KMS-11 (cell line): ENCODE results near the gene PIK3R1.

ENCODE experiments used
- H2AFZ ChIP-seq: fragments of 200-600 bp; sonication (generic); 2 replicates; pipeline ENCODE4 v1.6.1; 2016; ENCODE audit warnings: antibody characterized with exemption, mixed run types, low read depth
- H3K27ac ChIP-seq: fragments of 200-600 bp; sonication (generic); 2 replicates; pipeline ENCODE4 v1.6.1; 2016; ENCODE audit warnings: mild to moderate bottlenecking, mixed run types
- H3K27me3 ChIP-seq: fragments of 200-600 bp; sonication (generic); 2 replicates; pipeline ENCODE4 v1.6.1; 2017; ENCODE audit warnings: mild to moderate bottlenecking, low read depth, mixed run types, moderate library complexity; ENCODE audit not compliant: insufficient read depth
- H3K36me3 ChIP-seq: fragments of 200-600 bp; sonication (generic); 2 replicates; pipeline ENCODE4 v1.6.1; 2017; ENCODE audit warnings: mild to moderate bottlenecking, mixed run types; ENCODE audit not compliant: insufficient read depth
- H3K4me1 ChIP-seq: fragments of 200-600 bp; sonication (generic); 2 replicates; pipeline ENCODE4 v1.6.1; 2016; ENCODE audit warnings: mild to moderate bottlenecking, low read depth, mixed run types; ENCODE audit not compliant: poor library complexity, severe bottlenecking
- H3K4me2 ChIP-seq: fragments of 200-600 bp; sonication (generic); 2 replicates; pipeline ENCODE4 v1.7.0; 2016; ENCODE audit warnings: mild to moderate bottlenecking, mixed run types
- H3K4me3 ChIP-seq: fragments of 200-600 bp; sonication (generic); IDR thresholded peaks from 2 replicates; pipeline ENCODE4 v1.6.1; 2017; ENCODE audit warnings: low read depth, low read length, mixed read lengths; ENCODE audit not compliant: insufficient read depth
- H3K79me2 ChIP-seq: fragments of 200-600 bp; sonication (generic); 2 replicates; pipeline ENCODE4 v1.6.1; 2016; ENCODE audit warnings: low read depth, mixed run types; ENCODE audit not compliant: insufficient read depth
- H3K9ac ChIP-seq: fragments of 200-600 bp; sonication (generic); 2 replicates; pipeline ENCODE4 v1.6.1; 2016; ENCODE audit warnings: mild to moderate bottlenecking, mixed run types
- H4K20me1 ChIP-seq: fragments of 200-600 bp; sonication (generic); 2 replicates; pipeline ENCODE4 v1.6.1; 2016; ENCODE audit warnings: mild to moderate bottlenecking, mixed run types; ENCODE audit not compliant: insufficient read depth
- TF ChIP-seq, protein P1 (sequence below): fragments of 200-600 bp; sonication (generic); conservative IDR thresholded peaks from 2 replicates; pipeline ENCODE4 v1.6.1; 2017; ENCODE audit warnings: low read depth, mild to moderate bottlenecking, antibody characterized with exemption, low read length, moderate library complexity, mixed read lengths

Gene PIK3R1

DNA sequence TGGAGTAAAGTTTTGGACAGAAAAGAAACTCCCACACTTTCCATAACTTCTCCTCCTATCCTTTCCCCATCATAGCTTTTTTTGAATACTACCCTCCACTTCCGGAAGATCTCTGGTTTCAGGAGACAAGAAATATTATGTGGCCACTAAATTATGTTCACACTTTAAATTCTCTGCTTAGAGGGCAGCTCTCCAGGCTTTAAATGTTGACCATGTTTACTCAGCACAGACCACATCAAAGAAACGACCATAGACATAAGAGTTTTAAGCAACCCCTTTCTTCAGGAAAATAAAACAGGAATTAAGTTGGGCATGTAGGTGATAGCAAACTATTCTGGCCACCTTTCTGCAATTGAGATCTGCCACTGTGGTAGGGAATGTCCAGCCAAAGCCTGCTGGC, 97.8 kb downstream of the PIK3R1 start:
- Histone ChIP-seq H3K79me2 (no peaks in the 10 kb centered on the region), H3K27me3 (no peaks in the 10 kb centered on the region), H2AFZ (no peak overlapping the region), H3K36me3 (no peaks in the 10 kb centered on the region), H3K4me1 (no peaks in the 10 kb centered on the region), H3K4me3 (no peak overlapping the region), H3K4me2 (no peak overlapping the region), H3K9ac (no peak overlapping the region), H3K27ac (no peak overlapping the region), H4K20me1 (no peaks in the 10 kb centered on the region)
- TF ChIP-seq, protein P1, sequence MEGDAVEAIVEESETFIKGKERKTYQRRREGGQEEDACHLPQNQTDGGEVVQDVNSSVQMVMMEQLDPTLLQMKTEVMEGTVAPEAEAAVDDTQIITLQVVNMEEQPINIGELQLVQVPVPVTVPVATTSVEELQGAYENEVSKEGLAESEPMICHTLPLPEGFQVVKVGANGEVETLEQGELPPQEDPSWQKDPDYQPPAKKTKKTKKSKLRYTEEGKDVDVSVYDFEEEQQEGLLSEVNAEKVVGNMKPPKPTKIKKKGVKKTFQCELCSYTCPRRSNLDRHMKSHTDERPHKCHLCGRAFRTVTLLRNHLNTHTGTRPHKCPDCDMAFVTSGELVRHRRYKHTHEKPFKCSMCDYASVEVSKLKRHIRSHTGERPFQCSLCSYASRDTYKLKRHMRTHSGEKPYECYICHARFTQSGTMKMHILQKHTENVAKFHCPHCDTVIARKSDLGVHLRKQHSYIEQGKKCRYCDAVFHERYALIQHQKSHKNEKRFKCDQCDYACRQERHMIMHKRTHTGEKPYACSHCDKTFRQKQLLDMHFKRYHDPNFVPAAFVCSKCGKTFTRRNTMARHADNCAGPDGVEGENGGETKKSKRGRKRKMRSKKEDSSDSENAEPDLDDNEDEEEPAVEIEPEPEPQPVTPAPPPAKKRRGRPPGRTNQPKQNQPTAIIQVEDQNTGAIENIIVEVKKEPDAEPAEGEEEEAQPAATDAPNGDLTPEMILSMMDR, result no peak

DNA sequence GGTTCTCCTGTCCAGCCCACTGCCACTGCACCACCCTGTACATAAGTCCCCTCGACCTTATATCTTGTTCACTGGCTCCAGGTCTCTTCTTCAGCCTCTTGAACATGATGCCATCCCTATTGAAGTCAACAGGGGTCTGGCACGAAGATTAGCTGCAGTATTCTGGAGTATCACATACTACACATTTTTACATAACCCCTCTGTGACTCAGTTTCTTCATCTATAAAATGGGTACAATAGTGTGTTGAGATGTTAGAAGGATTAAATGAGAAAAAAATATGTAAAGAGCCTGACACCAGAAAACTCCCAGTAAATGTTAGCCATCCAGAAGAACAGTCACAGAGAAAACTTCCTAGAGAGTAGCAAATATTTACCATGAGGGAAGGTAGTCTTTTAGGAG, 98.9 kb downstream of the PIK3R1 start:
- no peak overlapping the region for H2AFZ ChIP-seq
- TF ChIP-seq, protein P1, result no peak
- no peaks in the 10 kb centered on the region for H3K27me3 ChIP-seq
- no peaks in the 10 kb centered on the region for H4K20me1 ChIP-seq
- H3K4me3 ChIP-seq, result no peak overlapping the region
- H3K4me1 ChIP-seq, result no peaks in the 10 kb centered on the region
- H3K4me2 ChIP-seq, result no peak overlapping the region
- H3K27ac ChIP-seq, result no peak overlapping the region
- H3K36me3 ChIP-seq, result no peaks in the 10 kb centered on the region
- H3K9ac ChIP-seq, result no peak overlapping the region
- H3K79me2 ChIP-seq, result no peaks in the 10 kb centered on the region

DNA sequence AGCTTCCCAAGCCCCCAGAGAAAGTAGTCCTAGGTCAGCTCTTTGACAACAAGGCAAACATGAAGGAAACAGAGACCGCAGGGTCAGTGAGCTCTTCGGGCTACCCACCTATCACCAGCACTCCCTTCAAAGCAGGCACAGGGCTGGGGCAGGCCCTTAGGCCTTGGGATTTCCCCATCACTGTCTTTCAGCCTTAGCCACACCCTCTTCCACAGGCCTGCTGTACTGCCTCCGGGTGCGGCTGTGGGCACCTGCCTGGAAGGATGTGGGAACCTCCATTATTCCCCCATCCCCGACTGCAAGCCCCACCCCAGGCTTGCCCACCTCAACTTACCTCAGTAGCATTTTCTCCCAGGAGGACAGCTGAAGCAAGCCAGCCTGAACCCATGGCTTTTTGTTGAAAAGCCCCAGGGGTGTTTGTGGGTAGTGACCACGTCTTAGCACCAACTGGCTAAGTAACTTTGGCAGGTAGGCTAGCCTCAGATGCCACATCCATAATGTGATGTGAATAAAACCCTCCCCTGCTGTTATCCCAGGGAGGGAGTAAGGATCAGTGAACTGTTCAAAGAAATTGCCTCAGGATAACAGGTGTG, 100.2 kb downstream of the PIK3R1 start:
- no peak overlapping the region for H3K9ac ChIP-seq

DNA sequence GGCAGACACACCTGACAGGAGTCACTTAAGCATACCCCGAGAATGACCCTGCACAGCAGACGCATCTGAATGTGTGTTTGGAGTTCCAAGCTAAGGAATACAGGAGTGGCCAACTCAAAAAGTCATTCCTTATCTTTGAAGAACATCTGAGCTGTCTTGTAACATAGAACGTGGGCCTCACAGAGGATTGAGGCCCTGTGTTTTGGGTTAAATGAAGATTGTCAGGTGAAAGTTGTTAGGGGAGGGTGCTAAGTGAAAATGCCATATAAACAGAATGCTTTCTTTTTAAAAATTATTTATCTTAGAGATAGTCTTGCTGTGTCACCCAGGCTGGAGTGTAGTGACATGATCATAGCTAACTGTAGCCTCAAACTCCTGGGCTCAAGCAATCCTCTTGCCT, 100.9 kb downstream of the PIK3R1 start:
- H3K4me1 ChIP-seq, result no peaks in the 10 kb centered on the region
- no peak overlapping the region for H3K9ac ChIP-seq
- no peaks in the 10 kb centered on the region for H3K36me3 ChIP-seq
- H3K27ac ChIP-seq, result no peak overlapping the region
- no peak overlapping the region for H2AFZ ChIP-seq
- TF ChIP-seq, protein P1, result no peak
- H3K79me2 ChIP-seq, result no peaks in the 10 kb centered on the region
- no peak overlapping the region for H3K4me3 ChIP-seq
- H4K20me1 ChIP-seq, result no peaks in the 10 kb centered on the region
- no peaks in the 10 kb centered on the region for H3K27me3 ChIP-seq
- H3K4me2 ChIP-seq, result no peak overlapping the region

More for the DNA sequence above, 100.2 kb downstream of the PIK3R1 start:
- Histone ChIP-seq H3K4me1 (no peaks in the 10 kb centered on the region), H3K4me3 (no peak overlapping the region), H3K27me3 (no peaks in the 10 kb centered on the region), H3K36me3 (no peaks in the 10 kb centered on the region), H4K20me1 (no peaks in the 10 kb centered on the region), H3K79me2 (no peaks in the 10 kb centered on the region), H2AFZ (no peak overlapping the region), H3K27ac (no peak overlapping the region), H3K4me2 (no peak overlapping the region)
- TF ChIP-seq, protein P1, result no peak
